HG02870 (cell line): ENCODE measurements around the gene FANCC.
A peak's percentile ranks its signal among the peaks of the same experiment; 100 is the strongest.

Source experiments
- ATAC-seq: cut with Tn5 transposase; IDR thresholded peaks from one replicate; pipeline ENCODE4 v1.9.1; 2021; ENCODE audit warnings: mild to moderate bottlenecking, moderate library complexity; ENCODE audit not compliant: unreplicated experiment

The FANCC gene

GRCh38 chr9:95197692-95198271 is 119.7 kb downstream of the FANCC start:
- ATAC-seq: no peak

DNA sequence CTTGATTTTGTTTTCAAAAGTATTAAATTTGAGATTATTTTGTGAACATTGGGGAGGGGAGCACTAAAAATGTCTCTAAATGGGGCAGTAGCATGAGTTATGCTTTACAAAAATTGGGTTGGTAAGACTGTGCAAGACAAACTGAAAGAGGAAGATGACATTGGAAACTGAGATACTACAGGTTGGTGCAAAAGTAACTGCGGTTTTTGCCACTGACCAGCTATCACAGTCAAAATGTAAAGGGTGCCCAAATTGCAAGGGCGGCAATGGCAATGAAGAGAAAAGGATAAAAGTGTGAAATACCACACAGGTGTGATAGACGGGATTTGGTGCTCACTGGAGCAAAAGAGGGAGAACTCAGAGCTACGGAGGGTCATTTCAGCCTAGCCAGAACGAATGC is 124.0 kb downstream of the FANCC start:
- ATAC-seq: no peak

DNA sequence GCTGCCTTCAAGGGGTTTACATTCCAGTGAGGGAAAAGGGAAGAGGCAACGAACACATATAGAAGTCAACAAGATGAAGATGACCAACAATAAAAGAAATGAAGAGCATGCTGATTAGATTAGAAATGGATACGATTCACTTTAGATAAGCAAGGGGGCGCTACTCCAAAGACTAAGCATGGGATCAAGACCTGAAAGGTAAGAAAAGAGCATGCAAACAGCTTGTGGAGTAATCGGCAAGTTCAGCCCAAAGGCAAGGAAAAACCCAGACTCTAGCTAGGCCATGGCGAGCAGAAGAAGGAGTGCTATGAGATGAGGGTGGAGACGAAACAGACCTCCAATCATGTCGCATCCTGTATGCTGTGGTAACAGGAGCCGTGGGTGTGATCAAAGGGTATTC is 124.4 kb downstream of the FANCC start:
- no peak for ATAC-seq

DNA sequence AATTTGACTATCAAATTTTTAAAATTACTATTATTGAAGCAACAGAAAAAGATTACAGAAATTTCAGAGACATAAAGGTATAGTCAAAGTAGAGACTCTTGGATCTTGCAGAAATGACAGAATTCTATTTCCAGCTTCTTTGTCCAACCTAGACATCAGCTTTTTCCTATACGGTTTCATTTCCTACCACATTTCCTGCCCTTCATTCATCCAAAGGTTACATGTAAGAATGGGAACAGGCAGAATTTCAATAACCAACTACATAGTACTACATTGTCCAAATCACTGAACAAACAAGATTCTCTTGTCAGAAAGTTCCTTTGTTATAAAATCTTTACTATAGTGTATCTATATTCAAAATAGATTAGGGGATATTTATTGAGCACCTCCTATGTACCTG is 124.9 kb downstream of the FANCC start:
- ATAC-seq: no peak

- no peak for ATAC-seq
These were observed 127.1 kb downstream of the FANCC start for GRCh38 chr9:95190413-95190812.

DNA sequence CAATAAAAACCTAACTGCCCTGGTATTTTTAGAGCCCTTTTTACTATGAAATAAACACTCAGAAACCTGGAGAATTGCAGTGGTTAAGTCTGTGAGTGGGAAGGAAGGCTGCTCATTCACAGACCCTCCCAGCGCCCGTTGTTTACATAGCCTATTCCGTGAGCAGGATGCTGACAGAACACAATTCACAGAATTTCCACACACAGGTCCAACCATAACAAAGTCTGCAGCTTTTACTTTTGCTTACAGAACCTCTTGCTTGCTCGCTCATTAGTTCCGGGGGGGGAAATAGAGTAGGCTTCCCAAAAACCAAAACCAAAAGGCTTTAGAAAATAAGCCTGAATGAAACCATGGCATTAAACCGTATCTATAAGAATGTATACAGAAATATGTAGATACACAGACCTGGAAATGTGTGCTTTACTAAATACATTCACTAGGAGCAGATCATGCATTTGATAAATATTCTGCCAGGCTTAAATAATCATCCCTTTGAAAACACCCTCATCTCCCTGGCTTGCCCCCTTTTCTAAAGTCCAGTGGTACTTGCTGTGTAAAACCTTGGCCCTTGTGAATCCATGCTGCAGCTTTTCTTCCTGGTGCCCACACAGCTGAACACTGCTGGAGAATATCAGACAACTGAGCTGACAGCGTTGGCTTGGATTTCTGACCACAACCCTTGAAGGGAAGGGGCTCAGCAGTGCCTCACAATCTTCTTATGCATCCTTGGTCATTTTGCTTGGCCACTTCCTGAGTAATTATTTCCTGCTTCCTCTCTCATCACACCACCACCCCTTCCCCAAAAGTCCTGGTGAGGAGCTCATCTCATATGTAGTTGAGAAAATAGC is 128.0 kb downstream of the FANCC start:
- ATAC-seq: no peak

DNA sequence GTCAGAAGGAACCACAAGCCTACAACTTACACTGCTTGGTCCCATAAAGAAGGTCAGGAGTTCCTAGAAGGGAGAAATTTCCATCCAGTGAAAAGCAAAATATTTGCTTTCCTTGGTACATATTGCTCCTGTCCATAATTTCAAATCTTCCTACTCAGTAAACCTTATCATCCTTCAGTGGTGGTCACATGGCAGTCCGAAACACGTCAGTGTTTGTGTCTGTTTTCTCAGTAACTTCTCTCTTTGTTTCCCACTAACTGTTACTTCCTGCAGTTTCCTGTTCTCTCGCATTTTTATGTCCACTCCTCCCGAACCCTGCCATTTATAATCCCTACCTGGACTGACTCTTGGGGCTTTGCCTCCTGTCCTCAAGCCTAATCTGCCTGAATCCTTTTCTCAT is 129.1 kb downstream of the FANCC start:
- no peak for ATAC-seq

- ATAC-seq: no peak
These were observed 131.6 kb downstream of the FANCC start for GRCh38 chr9:95185956-95186355.

DNA sequence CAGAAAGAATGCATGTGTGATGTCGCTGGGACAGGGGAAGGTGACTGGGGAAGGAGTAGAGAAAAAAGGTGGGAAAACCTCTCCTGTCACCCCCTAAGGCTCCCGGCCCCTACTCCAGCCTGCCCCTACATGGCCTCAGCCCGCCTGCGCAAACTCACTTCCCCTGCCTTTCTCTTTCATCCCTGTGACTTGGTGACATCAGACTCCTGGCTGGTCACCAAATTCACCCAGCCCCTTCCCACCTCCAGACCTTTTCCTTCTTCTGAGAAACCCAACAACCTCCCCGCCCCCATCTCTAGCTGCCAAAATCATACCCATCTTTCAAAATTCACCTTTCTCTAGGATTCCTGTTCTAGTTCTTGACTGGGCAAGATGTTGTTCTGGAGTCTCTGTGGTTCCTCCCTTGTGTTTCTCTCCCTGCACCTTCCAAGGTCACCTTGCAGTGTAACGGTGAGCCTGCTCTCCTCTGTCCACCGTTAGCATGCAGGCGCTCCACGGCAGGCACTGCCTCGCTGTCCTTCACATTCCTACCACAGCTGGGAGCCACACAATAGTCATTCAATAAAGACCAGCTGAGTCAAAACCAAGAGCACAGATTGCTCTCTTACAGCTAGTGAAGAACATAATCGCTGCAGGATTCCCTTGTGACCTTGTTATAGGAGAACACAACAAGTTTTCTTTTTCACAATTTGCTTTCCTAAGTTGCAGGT is 134.5 kb downstream of the FANCC start:
- ATAC-seq: no peak

DNA sequence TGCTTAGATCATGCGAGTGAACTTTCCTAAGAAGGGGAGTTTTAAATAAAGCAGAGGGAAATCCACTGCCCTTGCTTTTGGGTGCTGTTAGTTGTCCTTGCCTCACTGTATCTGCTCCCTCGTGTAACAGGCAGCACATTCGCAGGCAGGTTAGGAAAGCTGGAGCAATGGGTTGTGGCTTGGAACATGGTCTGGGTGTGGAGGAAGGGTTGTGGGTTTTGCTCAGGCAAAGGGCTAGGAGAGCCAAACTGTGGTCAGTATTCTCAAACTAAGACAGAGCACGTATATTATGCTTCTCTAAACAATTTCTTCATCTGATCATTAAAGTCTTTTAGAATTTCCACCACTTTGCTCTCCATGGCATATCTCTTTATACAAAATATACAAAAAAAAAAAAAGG is 135.7 kb downstream of the FANCC start:
- no peak for ATAC-seq

DNA sequence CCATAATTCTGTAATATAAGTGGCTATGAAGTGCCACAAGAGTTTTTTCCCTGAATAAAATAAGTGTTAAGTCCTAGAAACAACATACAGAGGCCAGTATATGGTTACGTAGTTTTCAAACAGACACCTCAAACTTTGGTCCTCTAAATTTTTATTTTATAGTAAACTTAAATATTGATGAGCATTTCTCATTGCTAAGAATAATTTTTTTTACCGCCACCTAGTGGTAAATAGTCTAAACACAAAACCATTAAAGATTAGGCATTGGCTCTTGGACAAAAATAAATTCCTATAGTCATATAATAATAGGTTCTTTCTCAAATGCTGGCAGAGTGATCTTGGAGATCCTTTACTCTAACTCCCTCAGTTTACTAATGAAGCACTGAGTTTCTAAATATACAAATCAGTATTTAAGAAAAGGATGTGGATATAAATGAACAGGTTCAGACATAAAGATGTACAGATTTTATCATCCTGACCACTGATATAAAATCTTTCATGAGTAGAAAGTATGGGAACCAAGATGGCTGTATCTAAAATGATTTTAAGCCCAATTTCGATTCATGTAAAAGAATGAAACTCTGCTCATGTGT is 136.2 kb downstream of the FANCC start:
- no peak for ATAC-seq

GRCh38 chr9:95177617-95178016 is 139.9 kb downstream of the FANCC start:
- no peak for ATAC-seq

- no peak for ATAC-seq
These were observed 140.7 kb downstream of the FANCC start for GRCh38 chr9:95176755-95177319.

- no peak for ATAC-seq
These were observed 142.0 kb downstream of the FANCC start for GRCh38 chr9:95175523-95175922.

DNA sequence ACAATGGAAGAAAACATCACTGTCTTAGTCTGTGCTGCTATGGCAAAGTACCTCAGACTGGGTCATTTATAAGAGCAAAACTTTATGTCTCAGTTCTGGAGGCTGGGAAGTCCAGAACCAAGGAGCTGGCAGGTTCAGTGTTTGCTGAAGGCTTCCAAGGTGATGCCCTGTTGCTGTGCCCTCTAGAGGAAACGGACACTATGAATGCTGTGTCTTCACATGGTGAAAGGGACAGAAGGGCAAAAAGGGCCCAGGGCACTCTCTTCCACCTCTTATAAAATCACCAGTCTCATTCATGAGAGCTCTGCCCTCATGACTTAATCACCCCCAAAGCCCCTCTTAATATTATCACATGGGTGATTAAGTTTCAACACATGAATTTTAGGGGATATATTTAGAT is 143.5 kb downstream of the FANCC start:
- no peak for ATAC-seq

GRCh38 chr9:95171596-95171995 is 145.9 kb downstream of the FANCC start:
- no peak for ATAC-seq

GRCh38 chr9:95171001-95171400 is 146.5 kb downstream of the FANCC start:
- ATAC-seq: no peak

DNA sequence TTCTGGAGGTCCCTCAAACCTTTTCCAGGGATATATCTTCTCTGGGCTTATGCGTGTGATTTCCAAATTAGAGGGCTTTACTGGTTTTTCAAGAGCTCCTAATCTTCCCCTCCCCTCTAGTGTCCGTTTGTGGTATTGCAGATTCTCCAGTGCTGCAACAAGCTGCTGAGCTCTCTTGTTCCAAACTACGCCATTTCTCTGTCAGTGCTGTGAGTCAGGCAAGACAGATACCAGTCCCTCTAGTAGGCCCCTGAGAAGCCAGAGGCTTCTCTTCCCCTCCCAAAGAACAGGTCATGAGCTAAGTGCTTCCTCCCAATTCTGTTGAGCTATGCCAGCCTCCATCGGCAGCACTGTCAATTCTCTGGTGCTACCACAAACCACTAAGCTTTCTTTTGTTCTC is 149.5 kb downstream of the FANCC start:
- ATAC-seq: no peak

DNA sequence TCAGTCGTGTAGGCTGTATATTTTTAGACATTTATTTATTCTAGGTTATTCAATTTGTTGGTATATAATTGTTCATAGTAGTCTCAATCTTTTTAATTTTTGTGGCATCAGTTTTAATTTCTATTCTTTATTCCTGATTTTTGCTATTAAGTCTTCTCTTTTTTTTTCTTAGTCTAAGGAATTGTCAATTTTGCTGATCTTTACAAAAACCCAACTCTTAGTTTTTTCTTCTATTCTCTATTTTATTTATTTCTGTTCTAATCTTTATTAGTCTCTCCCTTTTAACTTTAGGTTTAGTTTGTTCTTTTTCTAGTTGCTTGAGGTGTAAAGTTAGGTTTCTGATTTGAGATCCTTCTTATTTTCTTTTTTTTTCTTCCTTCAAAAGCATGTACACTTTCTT is 152.5 kb downstream of the FANCC start:
- ATAC-seq: no peak

DNA sequence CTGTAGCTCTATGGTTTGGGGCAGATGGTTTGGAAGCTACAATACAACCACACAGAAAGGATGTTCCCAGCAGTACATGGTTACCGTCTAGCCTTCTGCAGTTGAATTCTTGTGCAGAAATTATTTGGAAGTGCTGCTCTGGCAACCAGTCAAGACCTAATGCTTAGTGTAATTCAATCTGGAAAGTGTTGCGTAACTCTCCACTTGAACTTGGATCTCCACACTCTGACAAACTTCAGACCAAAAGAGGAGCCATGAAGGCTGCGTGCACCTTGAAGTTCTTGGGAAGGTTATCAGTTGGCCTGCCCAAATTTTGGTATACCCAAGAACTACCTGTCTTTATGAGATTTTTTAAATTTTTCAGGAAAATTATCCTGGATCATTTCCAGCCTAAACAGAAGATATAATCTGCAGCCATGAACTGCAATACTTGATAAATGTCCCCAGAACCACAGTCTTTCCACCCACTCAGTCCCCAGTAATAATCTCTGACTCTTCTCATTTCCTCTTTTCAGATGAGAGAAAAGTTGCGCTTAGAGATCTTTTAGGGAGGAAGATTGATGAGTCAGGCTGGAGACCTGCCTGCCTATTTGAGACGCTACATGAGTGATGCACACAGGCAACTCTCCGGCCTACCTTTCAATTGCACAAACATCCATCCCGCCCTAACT is 159.9 kb downstream of the FANCC start:
- ATAC-seq: peak; percentile 90

DNA sequence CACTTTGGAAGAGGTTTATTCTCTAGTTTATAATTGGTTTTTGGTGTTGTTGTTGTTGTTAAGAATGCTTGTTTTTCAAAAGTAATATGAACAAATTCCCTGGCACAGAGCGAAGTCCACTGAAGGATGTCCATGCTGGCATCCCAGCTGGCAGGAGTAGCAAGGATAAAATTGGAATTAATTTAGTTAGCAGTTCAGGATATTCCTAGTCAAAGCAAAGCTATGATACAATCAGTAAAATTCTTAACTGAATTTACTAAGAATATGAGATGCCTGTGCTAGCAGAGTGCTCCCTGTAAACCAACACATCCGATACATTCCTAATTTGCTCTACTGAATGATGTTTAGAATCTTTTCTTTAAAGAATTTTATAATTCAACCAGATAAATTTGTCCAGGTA is 161.4 kb downstream of the FANCC start:
- no peak for ATAC-seq
